Naive thymus-derived CD8-positive, alpha-beta T cell (primary cell): ENCODE measurements around the gene POLR2M. TPM values are rescaled to one million over a fixed set of nuclear protein-coding genes. Genes with fewer than 3 reads are reported as not detected.

Experiments
- ATAC-seq, 2 donors: fragments of 150-1000 bp; cut with Tn5 transposase in 1 of 2; sonication (Bioruptor Pico), chemical (Tn5 transposase) in 1 of 2; 1 replicate in 1 of 2; 2 replicates in 1 of 2; pipeline ENCODE4 v1.10.0; 2021; ENCODE audit warnings: mild to moderate bottlenecking in 2 of 2, moderate library complexity in 2 of 2
- POLR2A ChIA-PET: fragments of 350-600 bp; sonication (Branson Sonifier 250); formaldehyde crosslinking; loops from one replicate; lab custom pipeline; 2021; ENCODE audit warnings: antibody characterized with exemption; lab: Charles Lee
- DNase-seq, 10 donors: peaks; one replicate each; pipeline versions ENCODE4 v3.0.0 to v3.0.0-alpha.2; 2020 to 2022
- H3K27ac Mint-ChIP-seq, 10 donors: one replicate each; pipeline ENCODE4 v1.8.0; 2020 to 2022; ENCODE audit warnings: mild to moderate bottlenecking in 10 of 10, mixed read lengths in 10 of 10, moderate library complexity in 4 of 10, inconsistent platforms in 1 of 10
- H3K27me3 Mint-ChIP-seq, 5 donors: one replicate each; pipeline ENCODE4 v1.8.0; 2021 to 2022; ENCODE audit warnings: mixed read lengths in 5 of 5
- H3K36me3 Mint-ChIP-seq, 3 donors: one replicate each; pipeline ENCODE4 v1.8.0; 2020 to 2022; ENCODE audit warnings: mixed read lengths in 3 of 3, mild to moderate bottlenecking in 2 of 3, inconsistent platforms in 1 of 3
- H3K4me1 Mint-ChIP-seq, 4 donors: one replicate each; pipeline ENCODE4 v1.8.0; 2021 to 2022; ENCODE audit warnings: mixed read lengths in 4 of 4
- H3K4me3 Mint-ChIP-seq, 10 donors: one replicate each; pipeline ENCODE4 v1.8.0; 2020 to 2022; ENCODE audit warnings: mild to moderate bottlenecking in 10 of 10, mixed read lengths in 10 of 10, moderate library complexity in 6 of 10, inconsistent platforms in 1 of 10
- H3K9me3 Mint-ChIP-seq, 9 donors: one replicate each; pipeline ENCODE4 v1.8.0; 2020 to 2022; ENCODE audit warnings: mixed read lengths in 9 of 9, mild to moderate bottlenecking in 3 of 9, inconsistent platforms in 1 of 9, moderate library complexity in 1 of 9
- polyA plus RNA-seq, 3 donors: library from polyadenylated mRNA; unstranded; fragments of 300-500 nt; fragmentation: Illumina TruSeq; gene quantifications; one replicate each; pipeline ENCODE4 v1.2.3, GENCODE V29; 2021
- total RNA-seq, 8 experiments: library from RNA in 2 of 8; stranded (reverse) in 2 of 8; gene quantifications; one replicate each; pipeline ENCODE4 v1.2.3 and lab custom pipeline; 2021 to 2026

The POLR2M gene
- total and polyA plus RNA-seq, 5 experiments from 2014 or later: 46.0 to 114 (median 56.7) TPM

DNA sequence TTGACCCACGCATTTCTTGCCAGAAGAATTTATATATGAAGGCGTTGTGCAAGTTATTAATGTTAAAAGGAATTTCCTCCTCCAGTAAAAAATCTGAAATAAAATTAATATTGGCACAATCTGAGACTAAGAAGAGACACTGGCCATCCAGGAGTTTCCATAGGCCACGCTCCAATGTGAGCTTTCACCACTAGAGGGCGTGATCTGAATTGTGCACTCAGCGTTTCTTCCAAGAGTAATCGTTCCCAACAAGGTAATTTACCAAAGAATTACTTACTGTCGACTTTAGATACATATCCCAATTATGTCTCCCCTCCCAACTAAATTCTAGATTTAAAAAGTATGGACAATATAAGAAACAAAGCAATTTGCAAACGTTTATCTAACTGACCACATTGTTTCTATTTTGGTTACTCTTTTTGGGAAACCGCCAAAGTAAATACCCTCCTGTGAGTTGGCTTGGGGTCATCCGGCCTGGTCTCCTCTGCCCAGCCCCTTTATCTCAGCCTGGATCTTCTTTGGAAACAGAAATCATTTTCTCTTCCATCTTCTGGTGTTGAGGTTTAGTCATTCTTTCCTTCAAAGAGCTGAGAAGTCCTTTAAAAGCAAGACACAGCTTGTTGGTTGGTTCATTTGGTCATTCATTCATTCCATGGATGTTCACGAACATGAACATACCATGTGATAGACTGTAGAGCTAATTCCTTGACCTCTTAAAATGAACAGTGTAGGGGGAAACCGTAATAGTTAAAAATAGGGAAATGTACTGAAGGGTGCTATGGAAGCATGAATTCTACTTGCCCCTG, 26.2 kb downstream of the POLR2M start:
- POLR2A ChIA-PET: no interaction called here
- Mint-ChIP-seq H3K27ac (no peak overlapping the region), H3K4me1 (peaks cover 0 to 9% (median 3%) of the 10 kb centered on the region in 4 donors), H3K9me3 (peaks cover 0 to 5% (median 0%) of the 10 kb centered on the region in 9 donors), H3K4me3 (no peak overlapping the region), H3K36me3 (peaks cover 3 to 8% (median 6%) of the 10 kb centered on the region in 3 donors), H3K27me3 (no peaks in the 10 kb centered on the region)
- DNase-seq (peak in 7 of 10 donors; percentile 11 to 40 (median 32)), ATAC-seq (peak in 1 of 2 donors; percentile 46)

DNA sequence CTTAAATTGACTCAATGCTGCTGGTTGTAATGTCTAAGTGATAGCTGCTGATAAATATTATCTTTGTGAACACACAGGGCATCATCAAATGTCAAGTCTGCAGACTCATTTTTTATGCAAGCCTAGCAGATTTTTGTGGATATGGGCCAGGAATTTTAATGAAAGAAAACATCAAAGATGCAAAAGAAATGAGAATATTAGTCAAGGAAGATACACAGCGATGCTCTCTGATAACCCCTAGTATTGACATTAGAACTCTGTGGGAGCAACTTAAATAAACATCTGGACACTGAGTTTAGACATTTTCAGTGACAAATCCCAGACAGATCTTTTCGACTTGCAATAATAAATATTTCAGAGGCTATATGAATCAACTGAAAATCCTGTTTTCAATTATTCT, 28.3 kb downstream of the POLR2M start:
- H3K9me3 Mint-ChIP-seq: peaks cover 0 to 5% (median 0%) of the 10 kb centered on the region in 9 donors
- peaks cover 3 to 8% (median 6%) of the 10 kb centered on the region in 3 donors for H3K36me3 Mint-ChIP-seq
- POLR2A ChIA-PET: no interaction called here
- no peaks in the 10 kb centered on the region for H3K27me3 Mint-ChIP-seq
- H3K4me3 Mint-ChIP-seq: no peak overlapping the region
- H3K27ac Mint-ChIP-seq: no peak overlapping the region
- ATAC-seq: no peak
- DNase-seq: no peak
- H3K4me1 Mint-ChIP-seq: peaks cover 0 to 11% (median 3%) of the 10 kb centered on the region in 4 donors

DNA sequence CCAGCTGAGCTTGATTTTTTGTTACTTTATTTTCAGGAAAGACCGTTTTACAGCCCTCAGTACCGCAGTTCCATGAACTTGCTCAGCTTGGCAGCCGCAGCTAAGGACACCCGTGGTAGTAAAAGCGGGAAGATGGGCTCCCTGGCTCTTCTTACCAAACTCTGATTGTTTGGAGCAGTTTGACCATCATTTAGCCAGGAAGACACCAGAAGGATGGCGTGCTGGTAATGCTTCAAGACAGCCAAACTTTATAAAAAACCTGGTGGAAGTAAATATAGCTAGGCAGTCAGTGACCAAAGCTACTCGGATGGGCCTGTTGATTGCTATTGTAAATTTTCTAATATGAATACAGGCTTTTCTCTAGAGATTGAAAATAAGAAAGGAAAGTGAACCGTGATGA, 28.9 kb downstream of the POLR2M start:
- no peaks in the 10 kb centered on the region for H3K27me3 Mint-ChIP-seq
- H3K9me3 Mint-ChIP-seq: peaks cover 0 to 5% (median 0%) of the 10 kb centered on the region in 9 donors
- no peak for ATAC-seq
- no peak for DNase-seq
- H3K36me3 Mint-ChIP-seq: peaks cover 3 to 8% (median 6%) of the 10 kb centered on the region in 3 donors
- peaks cover 0 to 11% (median 3%) of the 10 kb centered on the region in 4 donors for H3K4me1 Mint-ChIP-seq
- POLR2A ChIA-PET: no interaction called here
- no peak overlapping the region for H3K27ac Mint-ChIP-seq
- H3K4me3 Mint-ChIP-seq: no peak overlapping the region

DNA sequence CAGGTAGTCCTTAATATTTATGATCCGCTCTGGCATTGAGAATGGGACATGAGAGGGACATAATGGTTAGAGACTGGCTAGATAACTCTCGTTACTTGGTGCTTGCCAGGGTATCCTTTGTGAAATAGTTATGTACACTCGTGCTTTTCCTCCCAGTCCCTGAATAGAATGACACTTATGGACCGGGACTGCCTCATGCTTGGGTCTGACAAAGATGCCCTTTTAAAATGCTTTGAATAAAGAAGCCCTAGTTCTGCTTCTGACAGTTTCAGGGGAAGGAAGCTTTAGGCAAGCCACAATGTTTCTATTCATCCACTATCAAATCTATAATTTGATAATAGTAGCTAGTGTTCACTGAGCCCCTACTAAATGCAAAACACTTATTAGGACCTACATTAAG, 29.4 kb downstream of the POLR2M start:
- ATAC-seq: no peak
- Mint-ChIP-seq H3K36me3 (peaks cover 3 to 8% (median 6%) of the 10 kb centered on the region in 3 donors), H3K4me3 (no peak overlapping the region), H3K27ac (no peak overlapping the region), H3K27me3 (no peaks in the 10 kb centered on the region), H3K4me1 (peaks cover 0 to 11% (median 3%) of the 10 kb centered on the region in 4 donors), H3K9me3 (peaks cover 0 to 5% (median 0%) of the 10 kb centered on the region in 9 donors)
- POLR2A ChIA-PET: no interaction called here
- DNase-seq: no peak

DNA sequence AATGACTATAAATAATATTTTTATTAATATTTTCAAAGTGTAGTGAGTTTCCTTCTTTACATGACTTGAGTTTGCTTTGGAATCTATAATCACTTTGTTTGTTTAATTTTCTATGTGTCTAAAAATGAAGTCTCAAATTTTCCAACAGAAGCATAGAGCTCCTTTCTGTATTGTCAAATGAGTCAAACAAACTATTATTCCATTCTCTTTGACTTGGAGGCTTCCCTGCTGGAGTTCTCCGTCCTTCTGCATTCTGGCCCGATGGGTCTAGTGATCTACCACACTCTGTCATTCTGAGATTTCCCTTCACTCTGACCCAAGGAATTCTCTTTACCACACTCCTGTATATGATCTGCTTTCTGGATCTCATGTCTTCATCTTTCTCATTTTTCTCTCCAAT, 30.1 kb downstream of the POLR2M start:
- DNase-seq (no peak), ATAC-seq (no peak)
- no peak overlapping the region for H3K27ac Mint-ChIP-seq
- peaks cover 0 to 5% (median 0%) of the 10 kb centered on the region in 9 donors for H3K9me3 Mint-ChIP-seq
- no peak overlapping the region for H3K4me3 Mint-ChIP-seq
- peaks cover 0 to 11% (median 2%) of the 10 kb centered on the region in 4 donors for H3K4me1 Mint-ChIP-seq
- POLR2A ChIA-PET: no interaction called here
- no peaks in the 10 kb centered on the region for H3K27me3 Mint-ChIP-seq
- H3K36me3 Mint-ChIP-seq: peaks cover 3 to 8% (median 6%) of the 10 kb centered on the region in 3 donors

DNA sequence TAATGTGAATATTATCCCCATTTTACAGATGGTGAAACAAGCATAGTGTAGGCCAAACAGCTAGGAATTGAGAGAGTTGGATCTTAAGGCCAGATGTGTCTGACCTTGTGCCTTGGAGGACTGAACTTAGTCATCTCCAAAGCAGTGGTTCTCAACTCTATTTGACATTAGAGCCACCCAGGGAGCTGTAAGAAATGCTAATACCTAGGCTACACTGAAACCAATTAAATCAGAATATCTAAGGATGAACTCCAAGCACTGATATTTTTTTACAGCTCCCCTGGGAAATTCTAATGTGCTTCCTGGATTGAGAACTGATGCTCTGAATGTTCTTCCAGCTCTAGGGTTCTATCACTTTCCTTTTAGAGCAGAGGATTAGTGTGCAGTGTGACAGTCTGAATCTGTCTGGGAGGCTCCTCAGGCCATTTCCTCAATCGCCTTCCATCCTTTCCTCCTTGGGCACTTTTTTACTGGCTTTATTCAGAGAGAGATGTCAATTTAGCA, 32.3 kb downstream of the POLR2M start:
- POLR2A ChIA-PET: no interaction called here
- no peak for ATAC-seq
- Mint-ChIP-seq H3K27ac (no peak overlapping the region), H3K9me3 (peaks cover 0 to 5% (median 0%) of the 10 kb centered on the region in 9 donors), H3K36me3 (peaks cover 3 to 8% (median 6%) of the 10 kb centered on the region in 3 donors), H3K27me3 (no peaks in the 10 kb centered on the region), H3K4me1 (peaks cover 0 to 6% (median 2%) of the 10 kb centered on the region in 4 donors), H3K4me3 (no peak overlapping the region)
- no peak for DNase-seq

DNA sequence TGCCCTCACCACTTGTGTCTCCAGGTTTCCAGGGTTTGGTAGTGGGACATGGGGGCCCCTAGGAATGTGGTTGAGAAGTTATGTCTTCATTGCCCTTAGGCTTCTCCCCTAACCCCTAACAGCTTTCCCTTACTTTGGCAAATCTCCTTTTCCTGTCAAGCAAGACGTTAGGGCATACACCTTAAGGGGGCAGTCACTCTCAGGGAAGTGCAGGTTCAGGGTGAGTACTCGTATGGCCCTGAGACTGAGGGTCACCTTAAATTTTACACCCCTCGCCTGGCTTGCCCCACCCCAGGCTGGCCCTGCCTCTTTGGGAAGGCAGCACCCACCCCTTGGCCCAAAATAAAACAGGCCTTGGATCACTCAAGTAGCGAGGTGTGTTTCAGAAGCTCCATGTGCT, 33.5 kb downstream of the POLR2M start:
- no peak for ATAC-seq
- POLR2A ChIA-PET: no interaction called here
- H3K4me1 Mint-ChIP-seq: peaks cover 0 to 6% (median 2%) of the 10 kb centered on the region in 4 donors
- no peak for DNase-seq
- H3K4me3 Mint-ChIP-seq: no peak overlapping the region
- no peak overlapping the region for H3K27ac Mint-ChIP-seq
- H3K9me3 Mint-ChIP-seq: peaks cover 0 to 5% (median 0%) of the 10 kb centered on the region in 9 donors
- peaks cover 3 to 8% (median 6%) of the 10 kb centered on the region in 3 donors for H3K36me3 Mint-ChIP-seq
- no peaks in the 10 kb centered on the region for H3K27me3 Mint-ChIP-seq

DNA sequence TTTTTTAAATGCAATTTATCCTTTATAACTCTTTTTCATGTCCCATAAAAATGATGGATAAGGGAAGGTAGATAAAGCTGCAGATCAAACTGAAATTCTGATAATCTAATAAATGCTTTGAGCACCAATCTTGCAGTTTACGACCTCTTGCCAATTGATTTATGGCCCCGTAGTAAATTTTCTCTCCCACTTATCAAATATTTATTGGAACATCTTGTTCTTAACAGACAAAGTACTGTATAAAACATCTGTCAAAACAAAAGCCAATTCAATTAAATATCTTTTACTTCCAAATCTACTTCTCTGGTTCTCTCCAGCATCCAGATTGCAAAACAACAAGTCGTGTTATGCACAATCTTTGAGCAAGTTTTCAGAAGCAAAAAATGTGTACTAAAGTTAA, 34.6 kb downstream of the POLR2M start:
- POLR2A ChIA-PET: no interaction called here
- H3K27me3 Mint-ChIP-seq: peaks cover 0 to 5% (median 0%) of the 10 kb centered on the region in 5 donors
- ATAC-seq (no peak), DNase-seq (no peak)
- no peak overlapping the region for H3K4me3 Mint-ChIP-seq
- H3K9me3 Mint-ChIP-seq: peaks cover 0 to 5% (median 0%) of the 10 kb centered on the region in 9 donors
- no peak overlapping the region for H3K27ac Mint-ChIP-seq
- H3K36me3 Mint-ChIP-seq: peaks cover 3 to 9% (median 7%) of the 10 kb centered on the region in 3 donors
- peaks cover 0 to 6% (median 3%) of the 10 kb centered on the region in 4 donors for H3K4me1 Mint-ChIP-seq

DNA sequence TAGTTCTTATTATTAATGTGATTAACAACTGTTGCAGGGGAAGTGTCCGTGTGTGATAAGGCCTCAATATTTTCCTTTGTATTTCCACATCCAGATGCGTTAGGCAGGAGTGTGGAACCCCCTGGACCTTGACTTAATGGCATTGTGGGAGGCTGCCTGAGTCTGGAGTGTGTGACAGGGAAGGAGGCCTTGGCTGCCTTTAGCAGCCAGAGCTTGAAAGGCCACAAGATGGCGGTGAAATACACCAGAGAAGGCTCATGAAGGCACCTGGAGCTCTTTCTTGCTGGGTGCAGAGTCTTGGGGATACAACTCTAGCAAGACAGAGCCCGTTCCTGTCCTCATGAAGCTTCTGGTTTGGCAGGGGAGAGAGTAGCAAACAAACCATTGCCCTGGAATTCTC, 36.9 kb downstream of the POLR2M start:
- DNase-seq (no peak), ATAC-seq (no peak)
- H3K36me3 Mint-ChIP-seq: peaks cover 0 to 4% (median 3%) of the 10 kb centered on the region in 3 donors
- H3K27ac Mint-ChIP-seq: no peak overlapping the region
- POLR2A ChIA-PET: no interaction called here
- peaks cover 0 to 4% (median 1%) of the 10 kb centered on the region in 4 donors for H3K4me1 Mint-ChIP-seq
- H3K9me3 Mint-ChIP-seq: no peaks in the 10 kb centered on the region
- H3K4me3 Mint-ChIP-seq: no peak overlapping the region
- peaks cover 0 to 5% (median 0%) of the 10 kb centered on the region in 5 donors for H3K27me3 Mint-ChIP-seq

DNA sequence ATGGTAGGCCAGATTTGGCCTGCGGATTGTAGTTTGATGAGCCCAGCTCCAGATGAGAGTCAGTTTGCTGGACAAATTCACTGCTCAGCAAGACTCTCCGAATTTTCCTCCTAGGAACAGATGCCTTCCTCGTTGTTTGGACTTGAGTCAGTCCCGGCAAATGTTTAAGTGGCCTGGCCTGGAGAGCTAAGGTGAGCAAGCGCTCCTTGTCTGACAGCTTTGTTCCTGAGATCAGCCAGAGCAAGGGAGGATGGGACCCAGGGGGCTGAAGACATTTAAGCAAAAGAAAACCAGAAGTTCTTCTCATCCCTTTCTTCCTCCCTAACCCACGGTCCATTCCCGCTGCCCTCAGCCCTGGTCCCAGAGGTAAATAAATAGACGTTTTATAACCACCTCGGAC, 40.3 kb downstream of the POLR2M start:
- peaks cover 0 to 5% (median 0%) of the 10 kb centered on the region in 5 donors for H3K27me3 Mint-ChIP-seq
- H3K36me3 Mint-ChIP-seq: peaks cover 0 to 4% (median 3%) of the 10 kb centered on the region in 3 donors
- POLR2A ChIA-PET: no interaction called here
- DNase-seq (no peak), ATAC-seq (no peak)
- peaks cover 0 to 4% (median 1%) of the 10 kb centered on the region in 4 donors for H3K4me1 Mint-ChIP-seq
- H3K9me3 Mint-ChIP-seq: no peaks in the 10 kb centered on the region
- H3K4me3 Mint-ChIP-seq: peak overlapping the region in 9 of 10 donors; percentile 20 to 66 (median 44)
- peak overlapping the region in 4 of 10 donors; percentile 35 to 68 (median 53) for H3K27ac Mint-ChIP-seq

DNA sequence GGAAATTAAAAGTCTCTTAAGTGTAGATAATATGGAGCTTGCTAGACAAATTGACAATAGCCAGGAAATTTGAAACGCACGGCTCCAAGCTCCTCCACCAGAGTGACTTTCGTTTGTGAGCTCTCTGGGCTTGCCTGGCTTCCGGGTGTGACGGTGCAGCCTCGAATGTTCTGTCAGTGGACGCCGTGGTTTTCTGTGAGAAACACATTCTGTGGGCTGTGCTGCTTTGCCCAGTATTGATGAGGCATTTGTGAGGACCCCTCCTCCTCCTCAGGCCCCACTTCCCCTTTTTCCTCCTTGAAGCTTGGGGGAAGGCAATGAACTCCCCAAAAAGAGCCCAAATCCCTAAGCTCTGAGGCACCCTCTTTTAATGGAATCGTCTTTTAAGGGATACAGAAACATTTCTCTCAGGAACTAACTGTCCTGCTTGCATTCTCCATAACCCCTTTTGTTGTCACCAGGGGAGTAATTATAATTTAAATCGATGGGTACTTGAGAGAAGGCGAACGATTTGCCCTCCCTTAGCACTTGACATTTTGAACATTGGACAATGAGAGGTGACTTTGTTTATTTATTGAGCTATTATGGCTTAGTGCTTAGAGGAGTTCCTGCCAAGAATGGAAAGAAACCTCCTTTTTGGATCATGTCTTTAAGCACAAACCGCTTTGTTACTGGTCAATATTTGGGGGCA, 40.8 kb downstream of the POLR2M start:
- ATAC-seq: peak; percentile 36 to 41
- H3K4me3 Mint-ChIP-seq: peak overlapping the region in 9 of 10 donors; percentile 20 to 66 (median 44)
- POLR2A ChIA-PET: no interaction called here
- peaks cover 0 to 4% (median 3%) of the 10 kb centered on the region in 3 donors for H3K36me3 Mint-ChIP-seq
- no peaks in the 10 kb centered on the region for H3K9me3 Mint-ChIP-seq
- H3K27ac Mint-ChIP-seq: peak overlapping the region in 4 of 10 donors; percentile 35 to 68 (median 53)
- DNase-seq: peak in 5 of 10 donors; percentile 1 to 31 (median 11)
- peaks cover 0 to 5% (median 0%) of the 10 kb centered on the region in 5 donors for H3K27me3 Mint-ChIP-seq
- peaks cover 0 to 4% (median 1%) of the 10 kb centered on the region in 4 donors for H3K4me1 Mint-ChIP-seq

DNA sequence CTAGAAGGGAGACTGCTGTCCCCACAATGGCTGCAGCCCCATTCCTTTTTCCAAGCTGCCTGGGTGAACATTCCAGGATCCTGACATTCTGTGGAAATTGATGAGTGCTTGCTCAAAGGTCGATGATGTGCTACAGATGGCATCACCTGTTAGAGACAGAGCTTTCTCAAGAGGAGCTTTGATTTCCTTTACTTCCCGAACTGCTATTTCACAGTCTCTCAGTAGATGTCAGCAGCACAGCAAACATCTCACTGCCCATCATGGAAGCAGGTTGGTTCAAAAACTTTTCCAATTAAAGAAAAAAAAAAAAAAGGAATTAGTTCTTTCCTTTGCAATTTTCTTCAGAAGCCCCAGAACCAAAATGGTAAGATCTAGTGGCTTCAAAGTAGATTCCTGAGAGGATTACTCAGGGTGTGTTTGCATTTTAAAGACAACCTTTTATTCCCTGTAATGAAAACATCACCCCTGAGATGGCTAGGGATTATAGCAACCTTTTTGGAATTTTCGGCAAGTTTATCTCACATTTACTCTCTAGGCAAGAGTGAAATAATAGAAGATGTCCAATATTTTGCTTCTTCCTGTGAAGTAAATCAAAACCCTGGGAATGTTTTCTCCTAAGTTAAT, 44.8 kb downstream of the POLR2M start:
- Mint-ChIP-seq H3K27me3 (no peaks in the 10 kb centered on the region), H3K4me3 (no peak overlapping the region), H3K4me1 (peaks cover 0 to 4% (median 0%) of the 10 kb centered on the region in 4 donors), H3K36me3 (peaks cover 0 to under 1% (median under 1%) of the 10 kb centered on the region in 3 donors), H3K9me3 (no peaks in the 10 kb centered on the region), H3K27ac (no peak overlapping the region)
- POLR2A ChIA-PET: no interaction called here
- DNase-seq (no peak), ATAC-seq (no peak)
